H9 (cell line): ENCODE results near the gene ZSCAN25. TPM values are rescaled to one million over a fixed set of nuclear protein-coding genes. Genes with fewer than 3 reads are reported as not detected.

Experiments used
- DNase-seq: peaks from one replicate; pipeline ENCODE4 v3.0.0-alpha.2; 2017
- H2AFZ ChIP-seq: one replicate; pipeline ENCODE4 v1.6.1; 2013; ENCODE audit warnings: mild to moderate bottlenecking, low read length, control low read depth, moderate library complexity
- H2AK5ac ChIP-seq: 2 replicates; pipeline ENCODE4 v1.6.1; 2013; ENCODE audit warnings: low read length, control low read depth, mixed read lengths; ENCODE audit not compliant: insufficient read length
- H2BK120ac ChIP-seq: one replicate; pipeline ENCODE4 v1.6.1; 2013; ENCODE audit warnings: low read depth, mild to moderate bottlenecking, low read length, control low read depth, inconsistent platforms; ENCODE audit not compliant: poor library complexity, severe bottlenecking
- H2BK12ac ChIP-seq: 2 replicates; pipeline ENCODE4 v1.6.1; 2013; ENCODE audit warnings: low read length, control low read depth, mixed read lengths, low read depth; ENCODE audit not compliant: insufficient read length
- H2BK15ac ChIP-seq: 2 replicates; pipeline ENCODE4 v1.6.1; 2013; ENCODE audit warnings: low read depth, low read length, control low read depth
- H2BK20ac ChIP-seq: one replicate; pipeline ENCODE4 v1.6.1; 2013; ENCODE audit warnings: low read depth, mild to moderate bottlenecking, low read length, control low read depth, inconsistent platforms; ENCODE audit not compliant: poor library complexity, severe bottlenecking
- H2BK5ac ChIP-seq: 2 replicates; pipeline ENCODE4 v1.6.1; 2013; ENCODE audit warnings: low read length, control low read depth, mixed read lengths; ENCODE audit not compliant: insufficient read length
- H3K14ac ChIP-seq: 2 replicates; pipeline ENCODE4 v1.6.1; 2013; ENCODE audit warnings: low read length, control low read depth; ENCODE audit not compliant: insufficient read depth
- H3K18ac ChIP-seq: 2 replicates; pipeline ENCODE4 v1.6.1; 2013; ENCODE audit warnings: low read depth, mild to moderate bottlenecking, mixed read lengths, low read length, control low read depth; ENCODE audit not compliant: insufficient read length
- H3K23ac ChIP-seq: 2 replicates; pipeline ENCODE4 v1.6.1; 2013; ENCODE audit warnings: low read length, control low read depth, mixed read lengths, low read depth; ENCODE audit not compliant: insufficient read length
- H3K23me2 ChIP-seq: 2 replicates; pipeline ENCODE4 v1.6.1; 2013; ENCODE audit warnings: low read depth, mild to moderate bottlenecking, mixed read lengths, low read length, control low read depth; ENCODE audit not compliant: insufficient read length, poor library complexity, severe bottlenecking
- H3K27ac ChIP-seq: 2 replicates; pipeline ENCODE4 v1.5.1; 2013; ENCODE audit warnings: low read length, control low read depth, mixed read lengths, low read depth; ENCODE audit not compliant: insufficient read length
- H3K27me3 ChIP-seq: 2 replicates; pipeline ENCODE4 v1.6.1; 2013; ENCODE audit warnings: low read length, control low read depth, inconsistent platforms; ENCODE audit not compliant: insufficient read depth
- H3K4ac ChIP-seq: 2 replicates; pipeline ENCODE4 v1.6.1; 2013; ENCODE audit warnings: low read depth, mild to moderate bottlenecking, control low read depth, inconsistent platforms, low read length, moderate library complexity
- H3K4me1 ChIP-seq: 2 replicates; pipeline ENCODE4 v1.6.1; 2013; ENCODE audit warnings: low read length, control low read depth, inconsistent platforms; ENCODE audit not compliant: insufficient read depth
- H3K4me2 ChIP-seq: 2 replicates; pipeline ENCODE4 v1.6.1; 2013; ENCODE audit warnings: low read length, control low read depth, mixed read lengths; ENCODE audit not compliant: insufficient read length, insufficient read depth
- H3K56ac ChIP-seq: 2 replicates; pipeline ENCODE4 v1.6.1; 2013; ENCODE audit warnings: low read depth, mild to moderate bottlenecking, mixed read lengths, low read length, control low read depth; ENCODE audit not compliant: insufficient read length
- H3K79me1 ChIP-seq: 2 replicates; pipeline ENCODE4 v1.6.1; 2013; ENCODE audit warnings: low read depth, mild to moderate bottlenecking, moderate library complexity, low read length, control low read depth, inconsistent platforms; ENCODE audit not compliant: insufficient read depth, poor library complexity, severe bottlenecking
- H3K79me2 ChIP-seq: 2 replicates; pipeline ENCODE4 v1.6.1; 2013; ENCODE audit warnings: low read length, control low read depth, inconsistent platforms; ENCODE audit not compliant: insufficient read depth
- H3K9ac ChIP-seq: 2 replicates; pipeline ENCODE4 v1.6.1; 2013; ENCODE audit warnings: low read length, control low read depth, mixed read lengths; ENCODE audit not compliant: insufficient read length; ENCODE audit errors: extremely low read depth
- H3K9me3 ChIP-seq: one replicate; pipeline ENCODE4 v1.6.1; 2013; ENCODE audit warnings: low read depth, low read length, inconsistent platforms; ENCODE audit not compliant: control insufficient read depth
- H3T11ph ChIP-seq: one replicate; pipeline ENCODE4 v1.6.1; 2013; ENCODE audit warnings: mild to moderate bottlenecking, low read length, control low read depth, inconsistent platforms
- H4K20me1 ChIP-seq: one replicate; pipeline ENCODE4 v1.6.1; 2013; ENCODE audit not compliant: control insufficient read depth, insufficient read length, insufficient read depth
- H4K5ac ChIP-seq: 2 replicates; pipeline ENCODE4 v1.6.1; 2013; ENCODE audit warnings: low read depth, mild to moderate bottlenecking, mixed read lengths, low read length, control low read depth; ENCODE audit not compliant: insufficient read length
- H4K8ac ChIP-seq: replicated peaks from 2 replicates; pipeline ENCODE4 v1.6.1; 2013; ENCODE audit warnings: low read length, control low read depth, mixed read lengths, low read depth; ENCODE audit not compliant: insufficient read length
- H4K91ac ChIP-seq: 2 replicates; pipeline ENCODE4 v1.6.1; 2013; ENCODE audit warnings: low read depth, mild to moderate bottlenecking, moderate library complexity, mixed read lengths, low read length, control low read depth; ENCODE audit not compliant: insufficient read length
- H3K27ac Mint-ChIP-seq, 3 experiments: 2 replicates in 2 of 3; 3 replicates in 1 of 3; pipeline ENCODE4 v1.8.0; 2020 to 2021; ENCODE audit warnings: mixed read lengths in 3 of 3, mild to moderate bottlenecking in 1 of 3, moderate library complexity in 1 of 3
- H3K27me3 Mint-ChIP-seq: 2 replicates; pipeline ENCODE4 v1.8.0; 2021; ENCODE audit warnings: low read depth, mild to moderate bottlenecking, moderate library complexity, mixed read lengths
- H3K36me3 Mint-ChIP-seq, 3 experiments: 2 replicates in 2 of 3; 3 replicates in 1 of 3; pipeline ENCODE4 v1.8.0; 2020 to 2021; ENCODE audit warnings: low read depth in 3 of 3, mixed read lengths in 3 of 3; ENCODE audit not compliant: insufficient read depth in 1 of 3
- H3K4me1 Mint-ChIP-seq, 2 experiments: 2 replicates each; pipeline ENCODE4 v1.8.0; 2020; ENCODE audit warnings: mixed read lengths in 2 of 2
- H3K4me3 Mint-ChIP-seq, 2 experiments: 2 replicates in 1 of 2; 3 replicates in 1 of 2; pipeline ENCODE4 v1.8.0; 2020 to 2021; ENCODE audit warnings: mild to moderate bottlenecking in 2 of 2, mixed read lengths in 2 of 2, moderate library complexity in 1 of 2
- H3K9me3 Mint-ChIP-seq, 2 experiments: 2 replicates in 1 of 2; 3 replicates in 1 of 2; pipeline ENCODE4 v1.8.0; 2020; ENCODE audit warnings: mild to moderate bottlenecking in 2 of 2, mixed read lengths in 2 of 2, moderate library complexity in 1 of 2
- WGBS: extraction: QIAGEN DNeasy Blood & Tissue Kit; methylation state at CpG from one replicate; pipeline ENCODE4 v1.1.7; 2013; ENCODE audit warnings: missing lambda C conversion rate, low lambda C conversion rate, mixed read lengths; ENCODE audit not compliant: insufficient read length; ENCODE audit errors: extremely low coverage; 5-methylcytosine and 5-hydroxymethylcytosine counted together
- total RNA-seq: library from RNA; stranded (reverse); gene quantifications from 2 replicates; pipeline ENCODE4 v1.2.1, GENCODE V29; 2021
- TF ChIP-seq, protein P1 (sequence below): fragments of 200-600 bp; sonication (generic); conservative IDR thresholded peaks from 3 replicates; pipeline ENCODE4 v1.8.0; 2021; ENCODE audit warnings: antibody characterized with exemption, mild to moderate bottlenecking

The ZSCAN25 gene
- total RNA-seq, 1 experiment from 2014 or later = 21.3 TPM

DNA sequence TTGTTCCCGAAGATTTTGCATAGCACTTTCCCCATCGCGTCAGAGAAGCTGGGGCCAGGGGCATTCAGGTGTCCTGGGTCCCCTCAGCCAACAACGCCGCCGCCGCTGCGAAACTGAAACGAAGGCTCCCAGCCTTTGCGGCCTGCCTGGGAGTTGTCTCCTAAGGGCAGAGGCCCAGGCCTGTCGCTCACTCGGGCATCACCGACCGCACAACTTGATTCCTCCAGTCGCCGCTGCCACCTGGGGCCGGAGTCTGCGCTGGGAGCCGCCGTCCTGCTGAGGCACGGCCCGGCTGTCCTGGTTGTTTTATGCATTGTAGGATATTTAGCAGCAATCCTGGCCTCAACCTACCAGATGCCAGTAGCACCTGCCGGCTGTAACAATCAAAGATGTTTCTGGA lies 22.0 kb downstream of the ZSCAN25 start:
- Histone ChIP-seq H4K20me1 (no peaks in the 10 kb centered on the region), H3K27me3 (no peaks in the 10 kb centered on the region), H3K79me2 (no peaks in the 10 kb centered on the region), H2BK15ac (no peak overlapping the region), H3K18ac (no peak overlapping the region), H3K9me3 (no peaks in the 10 kb centered on the region), H3K4me1 (no peaks in the 10 kb centered on the region), H3K27ac (no peak overlapping the region), H2BK20ac (no peak overlapping the region), H3K23me2 (no peaks in the 10 kb centered on the region), H2BK5ac (no peak overlapping the region), H3K9ac (no peak overlapping the region), H4K91ac (no peak overlapping the region), H3K4me2 (no peak overlapping the region), H3K14ac (no peak overlapping the region), H3K23ac (no peak overlapping the region), H2AK5ac (no peak overlapping the region), H2BK120ac (no peak overlapping the region), H4K8ac (no peak overlapping the region), H2BK12ac (no peak overlapping the region), H3T11ph (no peak overlapping the region), H2AFZ (no peak overlapping the region), H3K79me1 (no peaks in the 10 kb centered on the region), H4K5ac (no peak overlapping the region), H3K4ac (no peak overlapping the region), H3K56ac (no peak overlapping the region)
- no peaks in the 10 kb centered on the region for H3K9me3 Mint-ChIP-seq
- H3K4me1 Mint-ChIP-seq = peaks cover 23 to 26% of the 10 kb centered on the region in 2 experiments
- H3K4me3 Mint-ChIP-seq = no peak overlapping the region
- no peaks in the 10 kb centered on the region for H3K27me3 Mint-ChIP-seq
- TF ChIP-seq, protein P1, sequence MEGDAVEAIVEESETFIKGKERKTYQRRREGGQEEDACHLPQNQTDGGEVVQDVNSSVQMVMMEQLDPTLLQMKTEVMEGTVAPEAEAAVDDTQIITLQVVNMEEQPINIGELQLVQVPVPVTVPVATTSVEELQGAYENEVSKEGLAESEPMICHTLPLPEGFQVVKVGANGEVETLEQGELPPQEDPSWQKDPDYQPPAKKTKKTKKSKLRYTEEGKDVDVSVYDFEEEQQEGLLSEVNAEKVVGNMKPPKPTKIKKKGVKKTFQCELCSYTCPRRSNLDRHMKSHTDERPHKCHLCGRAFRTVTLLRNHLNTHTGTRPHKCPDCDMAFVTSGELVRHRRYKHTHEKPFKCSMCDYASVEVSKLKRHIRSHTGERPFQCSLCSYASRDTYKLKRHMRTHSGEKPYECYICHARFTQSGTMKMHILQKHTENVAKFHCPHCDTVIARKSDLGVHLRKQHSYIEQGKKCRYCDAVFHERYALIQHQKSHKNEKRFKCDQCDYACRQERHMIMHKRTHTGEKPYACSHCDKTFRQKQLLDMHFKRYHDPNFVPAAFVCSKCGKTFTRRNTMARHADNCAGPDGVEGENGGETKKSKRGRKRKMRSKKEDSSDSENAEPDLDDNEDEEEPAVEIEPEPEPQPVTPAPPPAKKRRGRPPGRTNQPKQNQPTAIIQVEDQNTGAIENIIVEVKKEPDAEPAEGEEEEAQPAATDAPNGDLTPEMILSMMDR = no peak
- peak overlapping the region in 2 of 3 experiments; percentile 15 to 43; a peak in 2 of 7 replicates for H3K27ac Mint-ChIP-seq
- WGBS = no CpG with 5 or more reads among the region's 23 CpGs
- peaks cover 4% of the 10 kb centered on the region in 3 experiments; a peak in 6 of 7 replicates for H3K36me3 Mint-ChIP-seq
- DNase-seq = no peak
